Activated effector memory CD4-positive, alpha-beta T cell treated with anti-CD3 and anti-CD28 coated beads, Interleukin-2, amount 50 U/mL, for 16 hours (primary cell): ENCODE measurements around the gene DGKH.
"Not testable (repeated sequence)": the region's sequence is repeated elsewhere in the genome, so short reads cannot be mapped to it uniquely, and the experiment has no call there.

Source experiments
- DNase-seq: peaks from one replicate; pipeline ENCODE4 v3.0.0-alpha.2; 2020

DGKH gene

GRCh38 chr13:42119041-42119440 is 70.6 kb downstream of the DGKH start:
- DNase-seq: no peak

- no peak for DNase-seq
These were observed 71.4 kb downstream of the DGKH start for GRCh38 chr13:42119875-42120274.

- no peak for DNase-seq
These were observed 75.2 kb downstream of the DGKH start for GRCh38 chr13:42123600-42123999.

GRCh38 chr13:42125046-42125445 is 76.6 kb downstream of the DGKH start:
- DNase-seq: no peak

GRCh38 chr13:42127047-42127446 is 78.6 kb downstream of the DGKH start:
- DNase-seq: no peak

- no peak for DNase-seq
These were observed 80.6 kb downstream of the DGKH start for GRCh38 chr13:42129033-42129432.

- DNase-seq: no peak
These were observed 88.1 kb downstream of the DGKH start for GRCh38 chr13:42136518-42136917.

GRCh38 chr13:42137856-42138537 is 89.5 kb downstream of the DGKH start:
- DNase-seq: no peak

- DNase-seq: no peak
These were observed 92.0 kb downstream of the DGKH start for GRCh38 chr13:42140494-42140893.

GRCh38 chr13:42141052-42141451 is 92.6 kb downstream of the DGKH start:
- not testable (repeated sequence) for DNase-seq

GRCh38 chr13:42146359-42146758 is 97.9 kb downstream of the DGKH start:
- DNase-seq: no peak

- DNase-seq: no peak
These were observed 100.1 kb downstream of the DGKH start for GRCh38 chr13:42148538-42148937.

GRCh38 chr13:42149136-42149535 is 100.7 kb downstream of the DGKH start:
- no peak for DNase-seq

GRCh38 chr13:42151781-42152180 is 103.3 kb downstream of the DGKH start:
- no peak for DNase-seq

- DNase-seq: no peak
These were observed 104.0 kb downstream of the DGKH start for GRCh38 chr13:42152495-42152894.

- DNase-seq: no peak
These were observed 105.0 kb downstream of the DGKH start for GRCh38 chr13:42153199-42154113.

GRCh38 chr13:42155251-42155650 is 106.8 kb downstream of the DGKH start:
- DNase-seq: no peak

GRCh38 chr13:42163338-42163737 is 114.9 kb downstream of the DGKH start:
- DNase-seq: not testable (repeated sequence)

GRCh38 chr13:42163910-42164309 is 115.5 kb downstream of the DGKH start:
- not testable (repeated sequence) for DNase-seq

GRCh38 chr13:42164557-42165125 is 116.2 kb downstream of the DGKH start:
- DNase-seq: no peak

- no peak for DNase-seq
These were observed 120.0 kb downstream of the DGKH start for GRCh38 chr13:42168496-42168895.

GRCh38 chr13:42170029-42170428 is 121.6 kb downstream of the DGKH start:
- DNase-seq: no peak

GRCh38 chr13:42173789-42174343 is 125.4 kb downstream of the DGKH start:
- DNase-seq: no peak
